A673 (cell line): Measurements from ENCODE around the gene IL21R.

ENCODE experiments used
- EZH2 ChIP-seq: fragments of 200-600 bp; sonication (generic); IDR thresholded peaks from 2 replicates; pipeline ENCODE4 v1.6.1; 2017; ENCODE audit warnings: borderline replicate concordance, low read depth, mild to moderate bottlenecking, mixed read lengths, antibody characterized with exemption, low read length; ENCODE audit not compliant: poor library complexity, severe bottlenecking
- TF ChIP-seq, protein P1 (sequence below): fragments of 300-800, 200-600 bp; sonication (generic); conservative IDR thresholded peaks from 2 replicates; pipeline ENCODE4 v1.5.1; 2017; ENCODE audit warnings: low read depth, mild to moderate bottlenecking, antibody characterized with exemption, low read length, moderate library complexity, mixed read lengths

DNA sequence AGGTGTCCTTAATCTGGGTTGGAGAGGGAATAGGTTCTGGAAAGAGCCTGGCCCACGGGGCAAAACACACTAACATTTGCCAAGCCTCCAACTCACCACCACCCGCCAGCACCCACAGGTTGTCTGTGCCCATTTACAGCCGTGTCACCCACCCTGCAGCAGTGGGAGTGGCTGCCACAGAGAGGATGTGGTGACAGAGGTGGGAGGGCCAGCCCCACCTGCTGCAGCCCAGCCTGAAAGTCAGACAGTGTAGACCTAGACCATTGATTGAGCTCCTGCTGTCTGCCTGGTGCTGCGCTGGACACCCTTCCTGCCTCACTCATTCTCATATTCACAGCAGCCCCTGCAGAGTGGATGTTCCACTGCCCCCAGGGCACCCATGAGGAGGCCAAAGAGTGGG is 44.7 kb downstream of the IL21R start:
- TF ChIP-seq, protein P1, sequence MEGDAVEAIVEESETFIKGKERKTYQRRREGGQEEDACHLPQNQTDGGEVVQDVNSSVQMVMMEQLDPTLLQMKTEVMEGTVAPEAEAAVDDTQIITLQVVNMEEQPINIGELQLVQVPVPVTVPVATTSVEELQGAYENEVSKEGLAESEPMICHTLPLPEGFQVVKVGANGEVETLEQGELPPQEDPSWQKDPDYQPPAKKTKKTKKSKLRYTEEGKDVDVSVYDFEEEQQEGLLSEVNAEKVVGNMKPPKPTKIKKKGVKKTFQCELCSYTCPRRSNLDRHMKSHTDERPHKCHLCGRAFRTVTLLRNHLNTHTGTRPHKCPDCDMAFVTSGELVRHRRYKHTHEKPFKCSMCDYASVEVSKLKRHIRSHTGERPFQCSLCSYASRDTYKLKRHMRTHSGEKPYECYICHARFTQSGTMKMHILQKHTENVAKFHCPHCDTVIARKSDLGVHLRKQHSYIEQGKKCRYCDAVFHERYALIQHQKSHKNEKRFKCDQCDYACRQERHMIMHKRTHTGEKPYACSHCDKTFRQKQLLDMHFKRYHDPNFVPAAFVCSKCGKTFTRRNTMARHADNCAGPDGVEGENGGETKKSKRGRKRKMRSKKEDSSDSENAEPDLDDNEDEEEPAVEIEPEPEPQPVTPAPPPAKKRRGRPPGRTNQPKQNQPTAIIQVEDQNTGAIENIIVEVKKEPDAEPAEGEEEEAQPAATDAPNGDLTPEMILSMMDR: no peak
- no peak for TF ChIP-seq EZH2
